H9 (cell line): Measurements from ENCODE around the gene PRDX1. TPM values are rescaled to one million over a fixed set of nuclear protein-coding genes. Genes with fewer than 3 reads are reported as not detected.

Experiments
- DNase-seq: peaks from one replicate; pipeline ENCODE4 v3.0.0-alpha.2; 2017
- H2AFZ ChIP-seq: one replicate; pipeline ENCODE4 v1.6.1; 2013; ENCODE audit warnings: mild to moderate bottlenecking, low read length, control low read depth, moderate library complexity
- H2AK5ac ChIP-seq: 2 replicates; pipeline ENCODE4 v1.6.1; 2013; ENCODE audit warnings: low read length, control low read depth, mixed read lengths; ENCODE audit not compliant: insufficient read length
- H2BK120ac ChIP-seq: one replicate; pipeline ENCODE4 v1.6.1; 2013; ENCODE audit warnings: low read depth, mild to moderate bottlenecking, low read length, control low read depth, inconsistent platforms; ENCODE audit not compliant: poor library complexity, severe bottlenecking
- H2BK12ac ChIP-seq: 2 replicates; pipeline ENCODE4 v1.6.1; 2013; ENCODE audit warnings: low read length, control low read depth, mixed read lengths, low read depth; ENCODE audit not compliant: insufficient read length
- H2BK15ac ChIP-seq: 2 replicates; pipeline ENCODE4 v1.6.1; 2013; ENCODE audit warnings: low read depth, low read length, control low read depth
- H2BK20ac ChIP-seq: one replicate; pipeline ENCODE4 v1.6.1; 2013; ENCODE audit warnings: low read depth, mild to moderate bottlenecking, low read length, control low read depth, inconsistent platforms; ENCODE audit not compliant: poor library complexity, severe bottlenecking
- H2BK5ac ChIP-seq: 2 replicates; pipeline ENCODE4 v1.6.1; 2013; ENCODE audit warnings: low read length, control low read depth, mixed read lengths; ENCODE audit not compliant: insufficient read length
- H3K14ac ChIP-seq: 2 replicates; pipeline ENCODE4 v1.6.1; 2013; ENCODE audit warnings: low read length, control low read depth; ENCODE audit not compliant: insufficient read depth
- H3K18ac ChIP-seq: 2 replicates; pipeline ENCODE4 v1.6.1; 2013; ENCODE audit warnings: low read depth, mild to moderate bottlenecking, mixed read lengths, low read length, control low read depth; ENCODE audit not compliant: insufficient read length
- H3K23ac ChIP-seq: 2 replicates; pipeline ENCODE4 v1.6.1; 2013; ENCODE audit warnings: low read length, control low read depth, mixed read lengths, low read depth; ENCODE audit not compliant: insufficient read length
- H3K23me2 ChIP-seq: 2 replicates; pipeline ENCODE4 v1.6.1; 2013; ENCODE audit warnings: low read depth, mild to moderate bottlenecking, mixed read lengths, low read length, control low read depth; ENCODE audit not compliant: insufficient read length, poor library complexity, severe bottlenecking
- H3K27ac ChIP-seq: 2 replicates; pipeline ENCODE4 v1.5.1; 2013; ENCODE audit warnings: low read length, control low read depth, mixed read lengths, low read depth; ENCODE audit not compliant: insufficient read length
- H3K27me3 ChIP-seq: 2 replicates; pipeline ENCODE4 v1.6.1; 2013; ENCODE audit warnings: low read length, control low read depth, inconsistent platforms; ENCODE audit not compliant: insufficient read depth
- H3K4ac ChIP-seq: 2 replicates; pipeline ENCODE4 v1.6.1; 2013; ENCODE audit warnings: low read depth, mild to moderate bottlenecking, control low read depth, inconsistent platforms, low read length, moderate library complexity
- H3K4me1 ChIP-seq: 2 replicates; pipeline ENCODE4 v1.6.1; 2013; ENCODE audit warnings: low read length, control low read depth, inconsistent platforms; ENCODE audit not compliant: insufficient read depth
- H3K4me2 ChIP-seq: 2 replicates; pipeline ENCODE4 v1.6.1; 2013; ENCODE audit warnings: low read length, control low read depth, mixed read lengths; ENCODE audit not compliant: insufficient read length, insufficient read depth
- H3K56ac ChIP-seq: 2 replicates; pipeline ENCODE4 v1.6.1; 2013; ENCODE audit warnings: low read depth, mild to moderate bottlenecking, mixed read lengths, low read length, control low read depth; ENCODE audit not compliant: insufficient read length
- H3K79me1 ChIP-seq: 2 replicates; pipeline ENCODE4 v1.6.1; 2013; ENCODE audit warnings: low read depth, mild to moderate bottlenecking, moderate library complexity, low read length, control low read depth, inconsistent platforms; ENCODE audit not compliant: insufficient read depth, poor library complexity, severe bottlenecking
- H3K79me2 ChIP-seq: 2 replicates; pipeline ENCODE4 v1.6.1; 2013; ENCODE audit warnings: low read length, control low read depth, inconsistent platforms; ENCODE audit not compliant: insufficient read depth
- H3K9ac ChIP-seq: 2 replicates; pipeline ENCODE4 v1.6.1; 2013; ENCODE audit warnings: low read length, control low read depth, mixed read lengths; ENCODE audit not compliant: insufficient read length; ENCODE audit errors: extremely low read depth
- H3K9me3 ChIP-seq: one replicate; pipeline ENCODE4 v1.6.1; 2013; ENCODE audit warnings: low read depth, low read length, inconsistent platforms; ENCODE audit not compliant: control insufficient read depth
- H3T11ph ChIP-seq: one replicate; pipeline ENCODE4 v1.6.1; 2013; ENCODE audit warnings: mild to moderate bottlenecking, low read length, control low read depth, inconsistent platforms
- H4K20me1 ChIP-seq: one replicate; pipeline ENCODE4 v1.6.1; 2013; ENCODE audit not compliant: control insufficient read depth, insufficient read length, insufficient read depth
- H4K5ac ChIP-seq: 2 replicates; pipeline ENCODE4 v1.6.1; 2013; ENCODE audit warnings: low read depth, mild to moderate bottlenecking, mixed read lengths, low read length, control low read depth; ENCODE audit not compliant: insufficient read length
- H4K8ac ChIP-seq: replicated peaks from 2 replicates; pipeline ENCODE4 v1.6.1; 2013; ENCODE audit warnings: low read length, control low read depth, mixed read lengths, low read depth; ENCODE audit not compliant: insufficient read length
- H4K91ac ChIP-seq: 2 replicates; pipeline ENCODE4 v1.6.1; 2013; ENCODE audit warnings: low read depth, mild to moderate bottlenecking, moderate library complexity, mixed read lengths, low read length, control low read depth; ENCODE audit not compliant: insufficient read length
- H3K27ac Mint-ChIP-seq, 3 experiments: 2 replicates in 2 of 3; 3 replicates in 1 of 3; pipeline ENCODE4 v1.8.0; 2020 to 2021; ENCODE audit warnings: mixed read lengths in 3 of 3, mild to moderate bottlenecking in 1 of 3, moderate library complexity in 1 of 3
- H3K27me3 Mint-ChIP-seq: 2 replicates; pipeline ENCODE4 v1.8.0; 2021; ENCODE audit warnings: low read depth, mild to moderate bottlenecking, moderate library complexity, mixed read lengths
- H3K36me3 Mint-ChIP-seq, 3 experiments: 2 replicates in 2 of 3; 3 replicates in 1 of 3; pipeline ENCODE4 v1.8.0; 2020 to 2021; ENCODE audit warnings: low read depth in 3 of 3, mixed read lengths in 3 of 3; ENCODE audit not compliant: insufficient read depth in 1 of 3
- H3K4me1 Mint-ChIP-seq, 2 experiments: 2 replicates each; pipeline ENCODE4 v1.8.0; 2020; ENCODE audit warnings: mixed read lengths in 2 of 2
- H3K4me3 Mint-ChIP-seq, 2 experiments: 2 replicates in 1 of 2; 3 replicates in 1 of 2; pipeline ENCODE4 v1.8.0; 2020 to 2021; ENCODE audit warnings: mild to moderate bottlenecking in 2 of 2, mixed read lengths in 2 of 2, moderate library complexity in 1 of 2
- H3K9me3 Mint-ChIP-seq, 2 experiments: 2 replicates in 1 of 2; 3 replicates in 1 of 2; pipeline ENCODE4 v1.8.0; 2020; ENCODE audit warnings: mild to moderate bottlenecking in 2 of 2, mixed read lengths in 2 of 2, moderate library complexity in 1 of 2
- CTCF ChIP-seq: fragments of 200-600 bp; sonication (generic); conservative IDR thresholded peaks from 3 replicates; pipeline ENCODE4 v1.8.0; 2021; ENCODE audit warnings: antibody characterized with exemption, mild to moderate bottlenecking
- WGBS: extraction: QIAGEN DNeasy Blood & Tissue Kit; methylation state at CpG from one replicate; pipeline ENCODE4 v1.1.7; 2013; ENCODE audit warnings: missing lambda C conversion rate, low lambda C conversion rate, mixed read lengths; ENCODE audit not compliant: insufficient read length; ENCODE audit errors: extremely low coverage; 5-methylcytosine and 5-hydroxymethylcytosine counted together
- total RNA-seq: library from RNA; stranded (reverse); gene quantifications from 2 replicates; pipeline ENCODE4 v1.2.1, GENCODE V29; 2021

Gene PRDX1
- total RNA-seq, 1 experiment from 2014 or later = 1,003 TPM

- Histone ChIP-seq H3K4me1 (no peaks in the 10 kb centered on the region), H2BK12ac (no peak overlapping the region), H4K5ac (no peak overlapping the region), H2BK15ac (no peak overlapping the region), H3K18ac (no peak overlapping the region), H3K9me3 (no peaks in the 10 kb centered on the region), H3K4me2 (no peak overlapping the region), H3K4ac (no peak overlapping the region), H3K23ac (no peak overlapping the region), H3K9ac (no peak overlapping the region), H4K91ac (no peak overlapping the region), H3K14ac (no peak overlapping the region), H3K79me2 (no peaks in the 10 kb centered on the region), H2AK5ac (no peak overlapping the region), H2AFZ (no peak overlapping the region), H4K20me1 (no peaks in the 10 kb centered on the region), H3K56ac (no peak overlapping the region), H3T11ph (no peak overlapping the region), H3K27me3 (no peaks in the 10 kb centered on the region), H4K8ac (no peak overlapping the region), H2BK20ac (no peak overlapping the region), H2BK120ac (no peak overlapping the region), H3K79me1 (no peaks in the 10 kb centered on the region), H3K23me2 (no peaks in the 10 kb centered on the region), H2BK5ac (no peak overlapping the region), H3K27ac (no peak overlapping the region)
- DNase-seq = no peak
- WGBS = no CpG with 5 or more reads among the region's 2 CpGs
- Mint-ChIP-seq H3K4me3 (no peak overlapping the region), H3K27ac (no peak overlapping the region), H3K27me3 (no peaks in the 10 kb centered on the region), H3K4me1 (peaks cover 0 to 2% of the 10 kb centered on the region in 2 experiments; a peak in 1 of 4 replicates), H3K36me3 (no peaks in the 10 kb centered on the region; a peak in 2 of 7 replicates), H3K9me3 (no peaks in the 10 kb centered on the region)
- TF ChIP-seq CTCF = no peak
These were observed 48.4 kb downstream of the PRDX1 start for GRCh38 chr1:45473302-45473701.
